ENCODE results near the gene RSPRY1. TPM values are rescaled to one million over a fixed set of nuclear protein-coding genes. Genes with fewer than 3 reads are reported as not detected.

RSPRY1 gene
- total and polyA plus RNA-seq, 2 of the 8 experiments (the other 6 are each of a cell fraction or from before 2014, with no cell fraction given) = 11.5 to 32.5 TPM

- TF ChIP-seq SP2 (IDR thresholded peaks at IDR 0.05; ENCODE audit: low read length) = no peak
- TF ChIP-seq CREB1 (IDR thresholded peaks at IDR 0.05) = no peak
- no peak for TF ChIP-seq POLR2A (IDR thresholded peaks at IDR 0.05; ENCODE audit: control extremely low read depth in 1 of 2, low read depth in 2 of 2, low read length in 2 of 2)
- TF ChIP-seq CTCF (IDR thresholded peaks at IDR 0.05; ENCODE audit: control extremely low read depth in 1 of 3, insufficient read depth in 1 of 3, low read depth in 1 of 3, low read length in 3 of 3) = no peak
- no peak for TF ChIP-seq EZH2 (IDR thresholded peaks at IDR 0.05; ENCODE audit: low read depth, low read length, severe bottlenecking)
- no peak for TF ChIP-seq SAP30 (IDR thresholded peaks at IDR 0.05; ENCODE audit: insufficient read depth, insufficient replicate concordance, low read length)
These were observed 30.8 kb downstream of the RSPRY1 start (continued) for GRCh38 chr16:57216968-57217367.

All from H1 (cell line).